ENCODE measurements around the gene GRB14.
"Not testable (repeated sequence)": the region's sequence is repeated elsewhere in the genome, so short reads cannot be mapped to it uniquely, and the experiment has no call there.

The GRB14 gene

GRCh38 chr2:164644036-164644700 lies 22.9 kb upstream of the GRB14 start:
- TF ChIP-seq CTCF (IDR thresholded peaks at IDR 0.05; ENCODE audit: low read depth, low read length, missing control alignments) = no peak
- Histone ChIP-seq H3K4me3 (ENCODE audit: low read depth, low read length) (no peak overlapping the region), H3K36me3 (replicated peaks) (no peaks in the 10 kb centered on the region), H3K27me3 (replicated peaks) (no peaks in the 10 kb centered on the region), H3K27ac (no peak overlapping the region)
- DNase-seq = no peak
- in situ Hi-C loops (cut with HindIII; ENCODE audit: low pct_ligation_motif_present, low sequenced_read_pairs) = no loop called here

GRCh38 chr2:164642946-164643555 lies 21.8 kb upstream of the GRB14 start:
- TF ChIP-seq CTCF (IDR thresholded peaks at IDR 0.05; ENCODE audit: low read depth, low read length, missing control alignments) = no peak
- H3K4me3 ChIP-seq (ENCODE audit: low read depth, low read length) = no peak overlapping the region
- no peak for DNase-seq
- no peak overlapping the region for H3K27ac ChIP-seq
- H3K36me3 ChIP-seq (replicated peaks) = no peaks in the 10 kb centered on the region
- in situ Hi-C loops (cut with HindIII; ENCODE audit: low pct_ligation_motif_present, low sequenced_read_pairs) = no loop called here
- no peaks in the 10 kb centered on the region for H3K27me3 ChIP-seq (replicated peaks)

- in situ Hi-C loops (cut with HindIII; ENCODE audit: low pct_ligation_motif_present, low sequenced_read_pairs) = no loop called here
- Histone ChIP-seq H3K36me3 (replicated peaks) (no peaks in the 10 kb centered on the region), H3K4me3 (ENCODE audit: low read depth, low read length) (no peak overlapping the region), H3K27me3 (replicated peaks) (no peaks in the 10 kb centered on the region), H3K27ac (no peak overlapping the region)
- TF ChIP-seq CTCF (IDR thresholded peaks at IDR 0.05; ENCODE audit: low read depth, low read length, missing control alignments) = no peak
- no peak for DNase-seq
Observed at GRCh38 chr2:164642268-164642667, 21.0 kb upstream of the GRB14 start.

- H3K36me3 ChIP-seq (replicated peaks); in situ Hi-C loops (cut with HindIII; ENCODE audit: low pct_ligation_motif_present, low sequenced_read_pairs); H3K4me3 ChIP-seq (ENCODE audit: low read depth, low read length); DNase-seq; H3K27me3 ChIP-seq (replicated peaks); H3K27ac ChIP-seq: not testable (repeated sequence)
Observed at GRCh38 chr2:164628319-164628718, 7.0 kb upstream of the GRB14 start.

- no peaks in the 10 kb centered on the region for H3K36me3 ChIP-seq (replicated peaks)
- TF ChIP-seq CTCF (IDR thresholded peaks at IDR 0.05; ENCODE audit: low read depth, low read length, missing control alignments) = no peak
- in situ Hi-C loops (cut with HindIII; ENCODE audit: low pct_ligation_motif_present, low sequenced_read_pairs) = no loop called here
- peak overlapping the region; percentile 72 for H3K27ac ChIP-seq
- no peaks in the 10 kb centered on the region for H3K27me3 ChIP-seq (replicated peaks)
- H3K4me3 ChIP-seq (ENCODE audit: low read depth, low read length) = no peak overlapping the region
- DNase-seq = peak; percentile 76
Observed at GRCh38 chr2:164625378-164625971, 4.2 kb upstream of the GRB14 start.

GRCh38 chr2:164624316-164624715 lies 3.0 kb upstream of the GRB14 start:
- TF ChIP-seq CTCF (IDR thresholded peaks at IDR 0.05; ENCODE audit: low read depth, low read length, missing control alignments) = no peak
- Histone ChIP-seq H3K4me3 (ENCODE audit: low read depth, low read length) (no peak overlapping the region), H3K27ac (peak overlapping the region; percentile 34), H3K27me3 (replicated peaks) (no peaks in the 10 kb centered on the region), H3K36me3 (replicated peaks) (no peaks in the 10 kb centered on the region)
- no peak for DNase-seq
- in situ Hi-C loops (cut with HindIII; ENCODE audit: low pct_ligation_motif_present, low sequenced_read_pairs) = no loop called here

All from brain microvascular endothelial cell (primary cell).